Germinal center (tissue), 1 donor: ENCODE measurements around the gene IRF6.

Source experiments
- DNase-seq: peaks from one replicate; pipeline ENCODE4 v3.0.0; 2012; ENCODE audit warnings: mixed read lengths, low spot score

IRF6 gene

GRCh38 chr1:209790286-209791193, 15.4 kb downstream of the IRF6 start:
- DNase-seq = no peak

GRCh38 chr1:209789245-209789644, 16.7 kb downstream of the IRF6 start:
- DNase-seq = no peak

- DNase-seq = no peak
These were observed 18.4 kb downstream of the IRF6 start for GRCh38 chr1:209787551-209787950.

GRCh38 chr1:209786146-209786545, 19.8 kb downstream of the IRF6 start:
- no peak for DNase-seq

GRCh38 chr1:209785592-209785991, 20.4 kb downstream of the IRF6 start:
- DNase-seq = no peak

- peak; percentile 99 for DNase-seq
These were observed 21.4 kb downstream of the IRF6 start, which contains the start of gene C1orf74 for GRCh38 chr1:209784265-209785169. Gene C1orf74 (minus strand): TSS chr1:209784559. CDS start chr1:209783634, 925 bp downstream.

GRCh38 chr1:209783386-209783785, 22.6 kb downstream of the IRF6 start:
- DNase-seq = no peak

GRCh38 chr1:209780268-209780667, 25.7 kb downstream of the IRF6 start:
- DNase-seq = no peak

GRCh38 chr1:209778102-209778501, 27.8 kb downstream of the IRF6 start:
- DNase-seq = no peak

- no peak for DNase-seq
These were observed 28.4 kb downstream of the IRF6 start for GRCh38 chr1:209777587-209777986.

- no peak for DNase-seq
These were observed 30.3 kb downstream of the IRF6 start for GRCh38 chr1:209775678-209776077.

GRCh38 chr1:209774592-209774991, 31.4 kb downstream of the IRF6 start:
- DNase-seq = no peak

GRCh38 chr1:209772126-209772525, 33.8 kb downstream of the IRF6 start:
- DNase-seq = no peak

GRCh38 chr1:209770636-209771415, 35.1 kb downstream of the IRF6 start:
- no peak for DNase-seq

GRCh38 chr1:209769971-209770370, 36.0 kb downstream of the IRF6 start:
- DNase-seq = no peak

GRCh38 chr1:209769171-209769904, 36.6 kb downstream of the IRF6 start:
- peak; percentile 44 for DNase-seq

- peak; percentile 24 for DNase-seq
These were observed 37.6 kb downstream of the IRF6 start for GRCh38 chr1:209768354-209768774.

- no peak for DNase-seq
These were observed 38.2 kb downstream of the IRF6 start for GRCh38 chr1:209767706-209768105.

GRCh38 chr1:209767096-209767495, 38.8 kb downstream of the IRF6 start:
- no peak for DNase-seq

GRCh38 chr1:209766051-209766450, 39.9 kb downstream of the IRF6 start:
- DNase-seq = no peak

- DNase-seq = no peak
These were observed 44.8 kb downstream of the IRF6 start for GRCh38 chr1:209761011-209761635.
